K562 (cell line): ENCODE results near the gene MYO16. TPM values are rescaled to one million over a fixed set of nuclear protein-coding genes. Genes with fewer than 3 reads are reported as not detected.

Experiments used
- ATAC-seq: fragments of 200-7000 bp; cut with Tn5 transposase; 3 replicates; pipeline ENCODE4 v1.9.1; 2020; ENCODE audit warnings: moderate library complexity
- BruUV-seq: library from RNA; stranded (reverse); fragments of 400-500 nt; replicated peaks from 2 replicates; lab custom pipeline; 2021; lab: Mats Ljungman, UMichigan
- CTCF ChIA-PET: fragments of 300-600 bp; formaldehyde crosslinking; extraction: SDS; loops from one replicate; lab custom pipeline; 2021; ENCODE audit warnings: low intra/inter-chr PET ratio; lab: Yijun Ruan, JAX
- POLR2A ChIA-PET: fragments of 300-600, 350-650 bp; sonication (Branson Sonifier 250); formaldehyde crosslinking; extraction: SDS; loops from one replicate; lab custom pipeline; 2021; ENCODE audit warnings: antibody characterized with exemption, inconsistent platforms; lab: Yijun Ruan, JAX
- DNase-seq, 4 experiments: peaks; one replicate each; pipeline versions ENCODE4 v3.0.0 to v3.0.0-alpha.2; 2011 to 2018; ENCODE audit warnings: low spot score in 3 of 4, mixed read lengths in 3 of 4; ENCODE audit errors: extremely low read depth in 1 of 4
- FAIRE-seq: peaks from 2 replicates; lab custom pipeline; 2011; peaks lifted over from hg19 to GRCh38; lab: Jason Lieb, UNC
- H2AFZ ChIP-seq: 2 replicates; pipeline ENCODE4 v1.6.0; 2011; ENCODE audit warnings: low read depth, low read length, control low read depth, inconsistent platforms
- H3K27ac ChIP-seq: fragments of 200-600 bp; 3 replicates; pipeline ENCODE4 v1.8.0; 2011; ENCODE audit warnings: low read depth, mild to moderate bottlenecking, control low read depth, inconsistent platforms, low read length, moderate library complexity, mixed read lengths; ENCODE audit errors: extremely low read depth
- H3K27me3 ChIP-seq, 2 experiments: fragments of 300-600 bp in 1 of 2; 2 replicates in 1 of 2; 3 replicates in 1 of 2; pipeline versions ENCODE4 v1.6.0 to v1.8.0; 2011; ENCODE audit warnings: inconsistent platforms in 2 of 2, low read length in 2 of 2, mild to moderate bottlenecking in 1 of 2, mixed read lengths in 1 of 2, moderate library complexity in 1 of 2; ENCODE audit not compliant: control insufficient read depth in 2 of 2, insufficient read depth in 2 of 2
- H3K36me3 ChIP-seq: fragments of 300-600 bp; 3 replicates; pipeline ENCODE4 v1.8.0; 2011; ENCODE audit warnings: mild to moderate bottlenecking, low read length, inconsistent platforms; ENCODE audit not compliant: control insufficient read depth, insufficient read depth
- H3K4me1 ChIP-seq, 2 experiments: fragments of 200-600 bp in 1 of 2; replicated peaks in 1 of 2; 2 replicates in 1 of 2; 3 replicates in 1 of 2; pipeline versions ENCODE4 v1.5.1 to v1.8.0; 2011; ENCODE audit warnings: inconsistent platforms in 2 of 2, low read length in 2 of 2, mild to moderate bottlenecking in 1 of 2, mixed read lengths in 1 of 2, moderate library complexity in 1 of 2; ENCODE audit not compliant: control insufficient read depth in 2 of 2, insufficient read depth in 2 of 2
- H3K4me2 ChIP-seq: 2 replicates; pipeline ENCODE4 v1.6.1; 2011; ENCODE audit warnings: low read length, control low read depth, inconsistent platforms, mixed read lengths; ENCODE audit not compliant: insufficient read depth
- H3K4me3 ChIP-seq: fragments of 200-600 bp; sonication (generic), shearing (Covaris generic); 2 replicates; pipeline ENCODE4 v1.5.1; 2016; ENCODE audit warnings: control low read depth, inconsistent platforms
- H3K79me2 ChIP-seq: fragments of 200-600 bp; 3 replicates; pipeline ENCODE4 v1.8.0; 2011; ENCODE audit warnings: low read length, inconsistent platforms; ENCODE audit not compliant: control insufficient read depth, insufficient read depth
- H3K9ac ChIP-seq, 2 experiments: 2 replicates each; pipeline versions ENCODE4 v1.6.0 to v1.6.1; 2011; ENCODE audit warnings: low read depth in 2 of 2, low read length in 2 of 2, control low read depth in 1 of 2, inconsistent platforms in 1 of 2, mild to moderate bottlenecking in 1 of 2, mixed read lengths in 1 of 2; ENCODE audit not compliant: insufficient read depth in 1 of 2
- H3K9me1 ChIP-seq: one replicate; pipeline ENCODE4 v1.6.0; 2011; ENCODE audit warnings: inconsistent platforms, mild to moderate bottlenecking, low read length, moderate library complexity; ENCODE audit not compliant: control insufficient read depth, insufficient read depth
- H3K9me3 ChIP-seq: replicated peaks from 2 replicates; pipeline ENCODE4 v1.5.1; 2011; ENCODE audit warnings: low read depth, low read length, inconsistent platforms; ENCODE audit not compliant: control insufficient read depth, insufficient read depth
- H4K20me1 ChIP-seq: replicated peaks from 2 replicates; pipeline ENCODE4 v1.6.1; 2011; ENCODE audit warnings: low read length, inconsistent platforms, mixed read lengths; ENCODE audit not compliant: control insufficient read depth, insufficient read depth
- ESRRB ChIP-seq: fragments of 250-450 bp; sonication (Bioruptor Pico); IDR thresholded peaks from 2 replicates; pipeline ENCODE4 v1.5.0; 2020; ENCODE audit warnings: mild to moderate bottlenecking, moderate library complexity, borderline replicate concordance
- FOXA3 ChIP-seq, 2 experiments: fragments of 450-650 bp in 1 of 2; sonication (generic) in 1 of 2; formaldehyde crosslinking; IDR thresholded peaks in 1 of 2; conservative IDR thresholded peaks in 1 of 2; 2 replicates each; pipeline versions ENCODE4 v1.4.0 to v1.8.0; 2020 to 2022; ENCODE audit warnings: mild to moderate bottlenecking in 2 of 2, missing genetic modification reagents in 1 of 2
- GMEB1 ChIP-seq: fragments of 250-450 bp; sonication (Bioruptor Pico); IDR thresholded peaks from 2 replicates; pipeline ENCODE4 v1.4.0; 2020; ENCODE audit warnings: mild to moderate bottlenecking
- KHSRP ChIP-seq: fragments of 450-650 bp; IDR thresholded peaks from 2 replicates; pipeline ENCODE4 v1.6.1; 2017
- PCBP2 ChIP-seq: fragments of 200-400 bp; formaldehyde crosslinking; IDR thresholded peaks from 2 replicates; pipeline ENCODE4 v1.6.1; 2018; ENCODE audit warnings: low read length, low read depth, mild to moderate bottlenecking, moderate library complexity; ENCODE audit not compliant: poor library complexity, severe bottlenecking
- PHTF2 ChIP-seq: fragments of 250-450 bp; sonication (Bioruptor Pico); IDR thresholded peaks from 2 replicates; pipeline ENCODE4 v1.5.0; 2021; ENCODE audit warnings: mild to moderate bottlenecking
- PPARD ChIP-seq: fragments of 250-450 bp; sonication (Bioruptor Pico); IDR thresholded peaks from 2 replicates; pipeline ENCODE4 v1.8.0; 2022; ENCODE audit warnings: inconsistent platforms, mild to moderate bottlenecking, moderate library complexity
- SAP30 ChIP-seq: fragments of 200-600 bp; sonication (generic); IDR thresholded peaks from 2 replicates; pipeline ENCODE4 v1.6.1; 2012; ENCODE audit warnings: borderline replicate concordance, low read depth, mild to moderate bottlenecking, moderate library complexity, low read length, control low read depth, inconsistent platforms; ENCODE audit not compliant: insufficient read depth, poor library complexity, severe bottlenecking
- SLC30A9 ChIP-seq: fragments of 250-450 bp; sonication (Bioruptor Pico); IDR thresholded peaks from 2 replicates; pipeline ENCODE4 v1.8.0; 2022; ENCODE audit warnings: mild to moderate bottlenecking, moderate library complexity
- SP2 ChIP-seq: IDR thresholded peaks from 2 replicates; pipeline ENCODE4 v1.6.1; 2011; ENCODE audit warnings: mild to moderate bottlenecking, low read depth, low read length, moderate library complexity; ENCODE audit not compliant: poor library complexity, severe bottlenecking; ENCODE audit errors: extremely low read depth
- TOE1 ChIP-seq, 2 experiments: fragments of 450-650 bp in 1 of 2; sonication (generic) in 1 of 2; formaldehyde crosslinking in 1 of 2; IDR thresholded peaks; 2 replicates each; pipeline versions ENCODE4 v1.7.1 to v1.8.0; 2016 to 2022; ENCODE audit warnings: borderline replicate concordance in 2 of 2, mild to moderate bottlenecking in 2 of 2, antibody characterized with exemption in 1 of 2, inconsistent platforms in 1 of 2, low read depth in 1 of 2, missing genetic modification reagents in 1 of 2, moderate library complexity in 1 of 2
- ZFPM2 ChIP-seq: fragments of 250-450 bp; sonication (Bioruptor Pico); IDR thresholded peaks from 2 replicates; pipeline ENCODE4 v1.5.1; 2022; ENCODE audit warnings: mild to moderate bottlenecking
- ZNF224 ChIP-seq: sonication (generic); formaldehyde crosslinking; IDR thresholded peaks from 2 replicates; pipeline ENCODE4 v1.8.0; 2022; ENCODE audit warnings: mild to moderate bottlenecking, missing genetic modification reagents
- ZNF408 ChIP-seq: fragments of 250-450 bp; sonication (Bioruptor Pico); IDR thresholded peaks from 2 replicates; pipeline ENCODE4 v1.4.0; 2020; ENCODE audit warnings: low read depth, mild to moderate bottlenecking, moderate library complexity
- ZNF444 ChIP-seq: fragments of 250-450 bp; sonication (Bioruptor Pico); IDR thresholded peaks from 2 replicates; pipeline ENCODE4 v1.4.0; 2020; ENCODE audit warnings: mild to moderate bottlenecking, moderate library complexity
- ZNF717 ChIP-seq: fragments of 250-450 bp; sonication (Bioruptor Pico); IDR thresholded peaks from 2 replicates; pipeline ENCODE4 v1.5.0; 2021
- ZNF79 ChIP-seq: fragments of 250-450 bp; sonication (Bioruptor Pico); IDR thresholded peaks from 2 replicates; pipeline ENCODE4 v1.4.0; 2020; ENCODE audit warnings: low read depth, mild to moderate bottlenecking, moderate library complexity
- WGBS: fragments of 100-300 bp; shearing (Covaris generic); methylation state at CpG from one replicate; pipeline ENCODE4 v1.1.6; 2016; ENCODE audit warnings: low coverage, mixed read lengths; ENCODE audit not compliant: insufficient coverage; ENCODE audit errors: missing lambda C conversion rate; 5-methylcytosine and 5-hydroxymethylcytosine counted together
- in situ Hi-C: fragments of 300-500 bp; cut with MboI; formaldehyde crosslinking; loops from 4 replicates; pipeline ENCODE4 v1.15.0; 2018; ENCODE audit warnings: inconsistent platforms, mixed read lengths
- intact Hi-C: fragments of 100-400 bp; cut with micrococcal nuclease; formaldehyde crosslinking; loops from 2 replicates; pipeline ENCODE4 v1.14.2; 2022
- polyA plus RNA-seq, 8 experiments: library from polyadenylated mRNA; depleted of rRNA in 4 of 8; stranded (reverse) in 5 of 8; unstranded in 3 of 8; fragments of >200 nt; fragmentation: Nextera tagmentation in 2 of 8; fragmentation: Illumina TruSeq in 1 of 8; extraction: Ambion mirVana in 2 of 8; extraction: Trizol in 1 of 8; gene quantifications; 2 replicates each; pipeline versions ENCODE4 v1.2.1 to v1.2.3, GENCODE V29; 2011 to 2014; ENCODE audit warnings: inconsistent platforms in 1 of 8, missing spikeins in 1 of 8
- total RNA-seq, 7 experiments: library from RNA; depleted of rRNA in 6 of 7; stranded (reverse); fragments of >200 nt in 6 of 7; fragmentation: Illumina TruSeq in 2 of 7; extraction: Trizol in 2 of 7; gene quantifications; 2 replicates each; pipeline versions ENCODE4 v1.2.1 to v1.2.3, GENCODE V29; 2011 to 2021; ENCODE audit warnings: low replicate concordance in 1 of 7

The MYO16 gene
- total and polyA plus RNA-seq, 9 of the 15 experiments (the other 6 are each of a cell fraction or from before 2014, with no cell fraction given): 4.3 to 45.7 (median 12.1) TPM

- Histone ChIP-seq H3K36me3 (no peaks in the 10 kb centered on the region), H3K9ac (no peak overlapping the region), H4K20me1 (no peaks in the 10 kb centered on the region), H3K79me2 (no peaks in the 10 kb centered on the region), H3K9me3 (no peaks in the 10 kb centered on the region), H2AFZ (no peak overlapping the region), H3K27ac (no peak overlapping the region)
- TF ChIP-seq ZNF444 (CRISPR knock-in tag) (no peak), SP2 (no peak), ZNF79 (CRISPR knock-in tag) (no peak), PCBP2 (no peak), GMEB1 (no peak), ZFPM2 (CRISPR knock-in tag) (no peak), ZNF408 (no peak), FOXA3 (CRISPR knock-in tag; conservative IDR thresholded peaks at IDR 0.05 in 1 of 2, IDR thresholded peaks at IDR 0.05 in 1 of 2) (no peak), KHSRP (no peak), SAP30 (no peak), ESRRB (no peak), TOE1 (IDR thresholded peaks at IDR 0.05; ENCODE audit: borderline replicate concordance) (no peak), TOE1 (CRISPR knock-in tag; IDR thresholded peaks at IDR 0.05; ENCODE audit: borderline replicate concordance, low read depth) (no peak), SLC30A9 (CRISPR knock-in tag) (no peak), ZNF224 (CRISPR knock-in tag) (no peak), PHTF2 (no peak), ZNF717 (CRISPR knock-in tag) (no peak), PPARD (CRISPR knock-in tag) (no peak)
- TF ChIP-seq, all 486 proteins: peak for 0
- BruUV-seq: no TSS peak
- no peak for ATAC-seq
- WGBS: 55% methylated on average over 8 of the region's 8 CpGs
- DNase-seq: no peak
- H3K4me1 ChIP-seq: no peaks in the 10 kb centered on the region
- H3K4me2 ChIP-seq: no peak overlapping the region
- CTCF ChIA-PET: no interaction called here
- H3K9me1 ChIP-seq: no peaks in the 10 kb centered on the region
- POLR2A ChIA-PET: no interaction called here
- no peak for FAIRE-seq
- H3K4me3 ChIP-seq: no peak overlapping the region
- in situ Hi-C loops: no loop called here
- intact Hi-C loops: no loop called here
- no peaks in the 10 kb centered on the region for H3K27me3 ChIP-seq
Measured at GRCh38 chr13:109154546-109154945, 525.1 kb downstream of the MYO16 start.
